Brain microvascular endothelial cell (primary cell): ENCODE results near the gene MARCKS.

Experiments
- DNase-seq: peaks from one replicate; pipeline ENCODE4 v3.0.0-alpha.2; 2020
- H3K27ac ChIP-seq: fragments of 250-450 bp; sonication (Bioruptor Pico); 2 replicates; pipeline ENCODE4 v1.5.1; 2020; ENCODE audit warnings: mild to moderate bottlenecking, moderate library complexity
- H3K27me3 ChIP-seq: fragments of 250-450 bp; sonication (Bioruptor Pico); replicated peaks from 2 replicates; pipeline ENCODE4 v1.5.1; 2020; ENCODE audit warnings: mild to moderate bottlenecking
- H3K36me3 ChIP-seq: fragments of 250-450 bp; sonication (Bioruptor Pico); replicated peaks from 2 replicates; pipeline ENCODE4 v1.5.1; 2020; ENCODE audit warnings: mild to moderate bottlenecking
- H3K4me3 ChIP-seq: 2 replicates; pipeline ENCODE4 v1.5.1; 2011; ENCODE audit warnings: low read depth, mild to moderate bottlenecking, control low read depth, low read length, moderate library complexity
- CTCF ChIP-seq: IDR thresholded peaks from 2 replicates; pipeline ENCODE4 v1.5.1; 2011; ENCODE audit warnings: low read depth, mild to moderate bottlenecking, moderate library complexity, low read length, control low read depth, inconsistent platforms; ENCODE audit errors: missing control alignments
- in situ Hi-C: cut with HindIII; loops from 2 replicates; pipeline ENCODE4 v1.10.0; 2017; ENCODE audit warnings: low sequenced_read_pairs, low pct_ligation_motif_present

The MARCKS gene

GRCh38 chr6:113843500-113844073, 13.6 kb upstream of the MARCKS start:
- Histone ChIP-seq H3K27ac (no peak overlapping the region), H3K4me3 (no peak overlapping the region), H3K36me3 (no peaks in the 10 kb centered on the region), H3K27me3 (no peaks in the 10 kb centered on the region)
- TF ChIP-seq CTCF: no peak
- in situ Hi-C loops: no loop called here
- DNase-seq: no peak

GRCh38 chr6:113846577-113846976, 10.6 kb upstream of the MARCKS start:
- in situ Hi-C loops: no loop called here
- no peak for DNase-seq

DNA sequence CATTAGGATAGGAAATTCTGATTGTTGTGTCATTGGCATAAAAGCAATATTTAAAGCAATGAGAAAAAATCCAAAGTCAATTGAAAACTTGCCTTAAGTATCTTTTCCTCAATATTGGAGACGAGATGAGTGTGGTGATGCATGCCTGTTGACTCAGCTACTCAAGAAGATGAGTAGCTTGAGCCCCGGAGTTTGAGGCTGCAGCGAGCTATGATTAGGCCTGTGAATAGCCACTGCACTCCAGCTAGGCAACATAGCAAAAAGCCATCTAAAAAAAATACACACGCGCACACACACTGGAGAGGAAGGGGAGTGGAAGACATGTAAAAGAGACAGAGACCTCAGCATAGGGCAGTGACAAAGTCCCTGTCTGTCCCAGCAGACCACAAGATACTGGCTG, 9.7 kb upstream of the MARCKS start:
- in situ Hi-C loops: no loop called here
- H3K27ac ChIP-seq: no peak overlapping the region
- H3K27me3 ChIP-seq: no peaks in the 10 kb centered on the region
- DNase-seq: peak; percentile 60
- H3K4me3 ChIP-seq: no peak overlapping the region
- TF ChIP-seq CTCF: no peak
- H3K36me3 ChIP-seq: no peaks in the 10 kb centered on the region

More at GRCh38 chr6:113846577-113846976, 10.6 kb upstream of the MARCKS start:
- H3K36me3 ChIP-seq: no peaks in the 10 kb centered on the region
- H3K27me3 ChIP-seq: no peaks in the 10 kb centered on the region
- TF ChIP-seq CTCF: no peak
- H3K4me3 ChIP-seq: no peak overlapping the region
- no peak overlapping the region for H3K27ac ChIP-seq

GRCh38 chr6:113848280-113848679, 8.9 kb upstream of the MARCKS start:
- in situ Hi-C loops: no loop called here
- no peak overlapping the region for H3K4me3 ChIP-seq
- no peaks in the 10 kb centered on the region for H3K27me3 ChIP-seq
- no peak overlapping the region for H3K27ac ChIP-seq
- no peak for TF ChIP-seq CTCF
- H3K36me3 ChIP-seq: no peaks in the 10 kb centered on the region
- DNase-seq: no peak

GRCh38 chr6:113848811-113849210, 8.3 kb upstream of the MARCKS start:
- in situ Hi-C loops: no loop called here
- no peaks in the 10 kb centered on the region for H3K36me3 ChIP-seq
- no peak overlapping the region for H3K27ac ChIP-seq
- DNase-seq: no peak
- H3K4me3 ChIP-seq: no peak overlapping the region
- no peak for TF ChIP-seq CTCF
- H3K27me3 ChIP-seq: no peaks in the 10 kb centered on the region

DNA sequence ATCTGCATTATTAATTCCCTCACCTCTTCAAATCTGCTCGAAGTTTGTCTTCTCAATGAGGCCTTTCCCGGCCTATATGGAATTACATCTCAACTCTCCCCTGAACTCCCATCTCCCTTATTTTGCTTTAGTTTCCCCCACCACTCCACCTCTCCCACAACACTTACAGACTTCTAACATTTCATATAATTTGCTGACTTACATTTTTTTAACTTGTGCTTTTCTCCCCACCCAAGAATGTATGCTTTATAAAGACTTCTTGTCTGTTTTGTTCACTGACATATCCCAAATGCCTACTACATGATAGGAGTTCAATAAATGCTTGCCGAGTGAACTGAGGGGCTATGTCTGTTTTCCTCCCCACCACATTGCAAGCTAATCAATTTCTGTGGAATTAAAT, 3.9 kb upstream of the MARCKS start:
- H3K27ac ChIP-seq: no peak overlapping the region
- no peak for DNase-seq
- no peak overlapping the region for H3K4me3 ChIP-seq
- H3K36me3 ChIP-seq: peaks cover 6% of the 10 kb centered on the region
- no peak for TF ChIP-seq CTCF
- no peaks in the 10 kb centered on the region for H3K27me3 ChIP-seq
- in situ Hi-C loops: no loop called here
